ENCODE results near the gene PRR35. TPM values are rescaled to one million over a fixed set of nuclear protein-coding genes. Genes with fewer than 3 reads are reported as not detected.
A peak's percentile ranks its signal among the peaks of the same experiment; 100 is the strongest.

PRR35 gene
- total and polyA plus RNA-seq, 4 donors, result not detected

DNA sequence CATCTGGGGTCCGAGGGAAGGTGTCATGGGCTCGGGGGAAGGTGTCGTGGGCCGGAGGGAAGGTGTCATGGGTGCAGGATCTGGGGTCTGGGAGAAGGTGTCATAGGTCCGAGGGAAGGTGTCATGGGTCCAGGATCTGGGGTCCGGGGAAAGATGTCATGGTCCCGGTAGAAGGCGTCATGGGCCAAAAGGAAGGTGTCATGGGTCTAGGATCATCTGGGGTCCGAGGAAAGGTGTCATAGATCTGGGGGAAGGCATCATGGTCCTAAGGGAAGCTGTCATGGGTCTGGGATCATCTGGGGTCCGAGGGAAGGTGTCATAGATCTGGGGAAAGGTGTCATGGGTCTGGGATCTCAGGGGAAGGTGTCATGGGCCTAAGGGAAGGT is 30.6 kb downstream of the PRR35 start:
- H3K4me1 ChIP-seq (ENCODE audit: control insufficient read depth in 4 of 4, insufficient read depth in 4 of 4, low read length in 3 of 4), result peaks cover 25 to 78% (median 68%) of the 10 kb centered on the region in 4 donors
- no peaks in the 10 kb centered on the region for H3K36me3 ChIP-seq (ENCODE audit: control insufficient read depth in 4 of 4, insufficient read depth in 3 of 4, low read depth in 1 of 4, low read length in 3 of 4)
- H3K9ac ChIP-seq (ENCODE audit: low read depth in 1 of 2, low read length in 2 of 2), result peak overlapping the region; percentile 50 to 52
- no peaks in the 10 kb centered on the region for H3K27me3 ChIP-seq (ENCODE audit: control insufficient read depth in 4 of 4, insufficient read depth in 4 of 4, low read length in 3 of 4)
- no peaks in the 10 kb centered on the region for H3K9me3 ChIP-seq (ENCODE audit: control insufficient read depth in 4 of 4, low read length in 3 of 4)
- peak overlapping the region; percentile 89 to 90 for H3K27ac ChIP-seq (ENCODE audit: low read depth in 1 of 2, low read length in 2 of 2)
- WGBS, result 31% methylated on average over 10 of the region's 10 CpGs
- TF ChIP-seq GABPA (IDR thresholded peaks at IDR 0.05 in 1 of 2, conservative IDR thresholded peaks at IDR 0.05 in 1 of 2), result peak; percentile 46 to 75
- no peak for TF ChIP-seq RAD21 (IDR thresholded peaks at IDR 0.05)
- DNase-seq (ENCODE audit: low spot score), result no peak
- H3K4me3 ChIP-seq (ENCODE audit: low read depth in 1 of 3, low read length in 3 of 3), result peak overlapping the region; percentile 57 to 81 (median 81)

DNA sequence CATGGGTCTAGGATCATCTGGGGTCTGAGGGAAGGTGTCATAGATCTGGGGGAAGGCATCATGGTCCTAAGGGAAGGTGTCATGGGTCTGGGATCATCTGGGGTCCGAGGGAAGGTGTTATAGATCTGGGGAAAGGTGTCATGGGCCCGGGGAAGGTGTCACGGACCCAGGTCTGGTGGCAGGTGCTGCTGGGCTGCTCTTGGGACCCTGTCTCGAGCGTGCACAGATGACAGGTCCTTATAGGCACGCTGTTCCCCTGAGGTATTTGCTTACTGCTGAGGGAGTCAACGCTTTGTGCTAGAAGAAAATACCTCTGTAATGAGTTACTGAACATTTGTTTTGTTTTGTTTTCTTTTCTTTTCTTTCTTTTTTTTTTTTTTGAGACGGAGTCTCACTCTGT is 31.0 kb downstream of the PRR35 start:
- 68% methylated on average over 8 of the region's 8 CpGs for WGBS

More for the DNA sequence above, 31.0 kb downstream of the PRR35 start:
- DNase-seq (ENCODE audit: low spot score), result no peak
- Histone ChIP-seq H3K4me3 (ENCODE audit: low read depth in 1 of 3, low read length in 3 of 3) (peak overlapping the region; percentile 57 to 81 (median 81)), H3K9me3 (ENCODE audit: control insufficient read depth in 4 of 4, low read length in 3 of 4) (no peaks in the 10 kb centered on the region), H3K36me3 (ENCODE audit: control insufficient read depth in 4 of 4, insufficient read depth in 3 of 4, low read depth in 1 of 4, low read length in 3 of 4) (no peaks in the 10 kb centered on the region), H3K4me1 (ENCODE audit: control insufficient read depth in 4 of 4, insufficient read depth in 4 of 4, low read length in 3 of 4) (peaks cover 26 to 78% (median 67%) of the 10 kb centered on the region in 4 donors), H3K27me3 (ENCODE audit: control insufficient read depth in 4 of 4, insufficient read depth in 4 of 4, low read length in 3 of 4) (no peaks in the 10 kb centered on the region), H3K9ac (ENCODE audit: low read depth in 1 of 2, low read length in 2 of 2) (peak overlapping the region in 1 of 2 donors; percentile 50), H3K27ac (ENCODE audit: low read depth in 1 of 2, low read length in 2 of 2) (peak overlapping the region in 1 of 2 donors; percentile 89)
- TF ChIP-seq, protein P1, sequence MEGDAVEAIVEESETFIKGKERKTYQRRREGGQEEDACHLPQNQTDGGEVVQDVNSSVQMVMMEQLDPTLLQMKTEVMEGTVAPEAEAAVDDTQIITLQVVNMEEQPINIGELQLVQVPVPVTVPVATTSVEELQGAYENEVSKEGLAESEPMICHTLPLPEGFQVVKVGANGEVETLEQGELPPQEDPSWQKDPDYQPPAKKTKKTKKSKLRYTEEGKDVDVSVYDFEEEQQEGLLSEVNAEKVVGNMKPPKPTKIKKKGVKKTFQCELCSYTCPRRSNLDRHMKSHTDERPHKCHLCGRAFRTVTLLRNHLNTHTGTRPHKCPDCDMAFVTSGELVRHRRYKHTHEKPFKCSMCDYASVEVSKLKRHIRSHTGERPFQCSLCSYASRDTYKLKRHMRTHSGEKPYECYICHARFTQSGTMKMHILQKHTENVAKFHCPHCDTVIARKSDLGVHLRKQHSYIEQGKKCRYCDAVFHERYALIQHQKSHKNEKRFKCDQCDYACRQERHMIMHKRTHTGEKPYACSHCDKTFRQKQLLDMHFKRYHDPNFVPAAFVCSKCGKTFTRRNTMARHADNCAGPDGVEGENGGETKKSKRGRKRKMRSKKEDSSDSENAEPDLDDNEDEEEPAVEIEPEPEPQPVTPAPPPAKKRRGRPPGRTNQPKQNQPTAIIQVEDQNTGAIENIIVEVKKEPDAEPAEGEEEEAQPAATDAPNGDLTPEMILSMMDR (IDR thresholded peaks at IDR 0.05; ENCODE audit: low read depth, low read length, missing input control), result no peak
- TF ChIP-seq HNF4G (IDR thresholded peaks at IDR 0.05) (no peak), JUND (IDR thresholded peaks at IDR 0.05) (no peak), NR2F2 (IDR thresholded peaks at IDR 0.05) (no peak), GABPA (IDR thresholded peaks at IDR 0.05 in 1 of 2, conservative IDR thresholded peaks at IDR 0.05 in 1 of 2) (no peak), FOXA2 (IDR thresholded peaks at IDR 0.05) (no peak), FOXA1 (IDR thresholded peaks at IDR 0.05) (no peak), YY1 (IDR thresholded peaks at IDR 0.05) (no peak), EGR1 (IDR thresholded peaks at IDR 0.05; ENCODE audit: low read depth in 2 of 2) (no peak), RAD21 (IDR thresholded peaks at IDR 0.05) (no peak), RXRA (IDR thresholded peaks at IDR 0.05) (no peak), HNF4A (conservative IDR thresholded peaks at IDR 0.05) (no peak)
- TF ChIP-seq, protein P2, sequence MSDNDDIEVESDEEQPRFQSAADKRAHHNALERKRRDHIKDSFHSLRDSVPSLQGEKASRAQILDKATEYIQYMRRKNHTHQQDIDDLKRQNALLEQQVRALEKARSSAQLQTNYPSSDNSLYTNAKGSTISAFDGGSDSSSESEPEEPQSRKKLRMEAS (IDR thresholded peaks at IDR 0.05), result no peak
- TF ChIP-seq, protein P3, sequence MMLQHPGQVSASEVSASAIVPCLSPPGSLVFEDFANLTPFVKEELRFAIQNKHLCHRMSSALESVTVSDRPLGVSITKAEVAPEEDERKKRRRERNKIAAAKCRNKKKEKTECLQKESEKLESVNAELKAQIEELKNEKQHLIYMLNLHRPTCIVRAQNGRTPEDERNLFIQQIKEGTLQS (IDR thresholded peaks at IDR 0.05), result no peak
- TF ChIP-seq, protein P4, sequence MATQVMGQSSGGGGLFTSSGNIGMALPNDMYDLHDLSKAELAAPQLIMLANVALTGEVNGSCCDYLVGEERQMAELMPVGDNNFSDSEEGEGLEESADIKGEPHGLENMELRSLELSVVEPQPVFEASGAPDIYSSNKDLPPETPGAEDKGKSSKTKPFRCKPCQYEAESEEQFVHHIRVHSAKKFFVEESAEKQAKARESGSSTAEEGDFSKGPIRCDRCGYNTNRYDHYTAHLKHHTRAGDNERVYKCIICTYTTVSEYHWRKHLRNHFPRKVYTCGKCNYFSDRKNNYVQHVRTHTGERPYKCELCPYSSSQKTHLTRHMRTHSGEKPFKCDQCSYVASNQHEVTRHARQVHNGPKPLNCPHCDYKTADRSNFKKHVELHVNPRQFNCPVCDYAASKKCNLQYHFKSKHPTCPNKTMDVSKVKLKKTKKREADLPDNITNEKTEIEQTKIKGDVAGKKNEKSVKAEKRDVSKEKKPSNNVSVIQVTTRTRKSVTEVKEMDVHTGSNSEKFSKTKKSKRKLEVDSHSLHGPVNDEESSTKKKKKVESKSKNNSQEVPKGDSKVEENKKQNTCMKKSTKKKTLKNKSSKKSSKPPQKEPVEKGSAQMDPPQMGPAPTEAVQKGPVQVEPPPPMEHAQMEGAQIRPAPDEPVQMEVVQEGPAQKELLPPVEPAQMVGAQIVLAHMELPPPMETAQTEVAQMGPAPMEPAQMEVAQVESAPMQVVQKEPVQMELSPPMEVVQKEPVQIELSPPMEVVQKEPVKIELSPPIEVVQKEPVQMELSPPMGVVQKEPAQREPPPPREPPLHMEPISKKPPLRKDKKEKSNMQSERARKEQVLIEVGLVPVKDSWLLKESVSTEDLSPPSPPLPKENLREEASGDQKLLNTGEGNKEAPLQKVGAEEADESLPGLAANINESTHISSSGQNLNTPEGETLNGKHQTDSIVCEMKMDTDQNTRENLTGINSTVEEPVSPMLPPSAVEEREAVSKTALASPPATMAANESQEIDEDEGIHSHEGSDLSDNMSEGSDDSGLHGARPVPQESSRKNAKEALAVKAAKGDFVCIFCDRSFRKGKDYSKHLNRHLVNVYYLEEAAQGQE (IDR thresholded peaks at IDR 0.05), result no peak
